ENCODE results near the gene OAS2.
A peak's percentile ranks its signal among the peaks of the same experiment; 100 is the strongest.

The OAS2 gene

GRCh38 chr12:112989806-112990205 is 11.5 kb downstream of the OAS2 start:
- TF ChIP-seq CTCF (IDR thresholded peaks at IDR 0.05), result no peak

- TF ChIP-seq CTCF (IDR thresholded peaks at IDR 0.05), result peak; percentile 100
Measured at GRCh38 chr12:112992541-112993398, 14.5 kb downstream of the OAS2 start.

GRCh38 chr12:112995008-112995407 is 16.7 kb downstream of the OAS2 start:
- no peak for TF ChIP-seq CTCF (IDR thresholded peaks at IDR 0.05)

GRCh38 chr12:112996501-112996900 is 18.2 kb downstream of the OAS2 start:
- no peak for TF ChIP-seq CTCF (IDR thresholded peaks at IDR 0.05)

- TF ChIP-seq CTCF (IDR thresholded peaks at IDR 0.05), result no peak
Measured at GRCh38 chr12:112997506-112997905, 19.2 kb downstream of the OAS2 start.

- TF ChIP-seq CTCF (IDR thresholded peaks at IDR 0.05), result no peak
Measured at GRCh38 chr12:112998987-112999767, 20.9 kb downstream of the OAS2 start.

- TF ChIP-seq CTCF (IDR thresholded peaks at IDR 0.05), result no peak
Measured at GRCh38 chr12:113000433-113000832, 22.1 kb downstream of the OAS2 start.
